Smooth muscle cell (in vitro differentiated cells): ENCODE measurements around the gene CEP41. TPM values are rescaled to one million over a fixed set of nuclear protein-coding genes. Genes with fewer than 3 reads are reported as not detected.

Source experiments
- DNase-seq: peaks from one replicate; lab custom pipeline; 2025; ENCODE audit not compliant: unreplicated experiment; lab: John Stamatoyannopoulos, UW
- H2AFZ ChIP-seq: fragments of 200-600 bp; sonication (generic); 2 replicates; pipeline ENCODE4 v1.6.0; 2016; ENCODE audit warnings: antibody characterized with exemption, low read depth, mild to moderate bottlenecking
- H3F3A ChIP-seq: fragments of 200-600 bp; sonication (generic); 2 replicates; pipeline ENCODE4 v1.6.0; 2017; ENCODE audit warnings: antibody characterized with exemption, low read depth
- H3K27ac ChIP-seq: fragments of 200-600 bp; sonication (generic); 2 replicates; pipeline ENCODE4 v1.5.1; 2016; ENCODE audit warnings: low read depth, mild to moderate bottlenecking
- H3K27me3 ChIP-seq: fragments of 200-600 bp; sonication (generic); 2 replicates; pipeline ENCODE4 v1.6.1; 2016; ENCODE audit warnings: low read depth, mild to moderate bottlenecking
- H3K36me3 ChIP-seq: fragments of 200-600 bp; sonication (generic); 2 replicates; pipeline ENCODE4 v1.5.1; 2016; ENCODE audit warnings: low read depth
- H3K4me1 ChIP-seq: fragments of 200-600 bp; sonication (generic); 2 replicates; pipeline ENCODE4 v1.5.1; 2016; ENCODE audit warnings: low read depth
- H3K4me2 ChIP-seq: fragments of 200-600 bp; sonication (generic); 2 replicates; pipeline ENCODE4 v1.6.0; 2016; ENCODE audit warnings: mild to moderate bottlenecking
- H3K4me3 ChIP-seq: fragments of 200-600 bp; sonication (generic); 2 replicates; pipeline ENCODE4 v1.5.1; 2016; ENCODE audit warnings: mild to moderate bottlenecking
- H3K79me2 ChIP-seq: fragments of 200-600 bp; sonication (generic); 2 replicates; pipeline ENCODE4 v1.6.0; 2016; ENCODE audit warnings: low read depth, mild to moderate bottlenecking
- H3K9ac ChIP-seq: fragments of 200-600 bp; sonication (generic); 2 replicates; pipeline ENCODE4 v1.6.0; 2016; ENCODE audit warnings: low read depth
- H3K9me3 ChIP-seq: fragments of 200-600 bp; sonication (generic); replicated peaks from 2 replicates; pipeline ENCODE4 v1.5.1; 2016; ENCODE audit warnings: low read depth
- H4K20me1 ChIP-seq: fragments of 200-600 bp; sonication (generic); 2 replicates; pipeline ENCODE4 v1.6.0; 2016; ENCODE audit warnings: low read depth
- WGBS: methylation state at CpG from one replicate; pipeline ENCODE4 v1.1.7; 2016; ENCODE audit warnings: low lambda C conversion rate; 5-methylcytosine and 5-hydroxymethylcytosine counted together
- polyA plus RNA-seq: library from polyadenylated mRNA; unstranded; fragments of >200 nt; fragmentation: Nextera tagmentation; extraction: Ambion mirVana; gene quantifications from 2 replicates; pipeline ENCODE4 v1.2.1, GENCODE V29; 2016
- total RNA-seq: library from RNA; depleted of rRNA; stranded (reverse); fragments of >200 nt; gene quantifications from 2 replicates; pipeline ENCODE4 v1.2.3, GENCODE V29; 2014
- TF ChIP-seq, protein P1 (sequence below): fragments of 200-600 bp; sonication (generic); IDR thresholded peaks from 2 replicates; pipeline ENCODE4 v1.5.1; 2017; ENCODE audit warnings: borderline replicate concordance, mild to moderate bottlenecking, antibody characterized with exemption; ENCODE audit not compliant: insufficient read depth, poor library complexity, severe bottlenecking

CEP41 gene
- total and polyA plus RNA-seq, 2 experiments from 2014 or later, result 18.3 to 35.1 TPM

DNA sequence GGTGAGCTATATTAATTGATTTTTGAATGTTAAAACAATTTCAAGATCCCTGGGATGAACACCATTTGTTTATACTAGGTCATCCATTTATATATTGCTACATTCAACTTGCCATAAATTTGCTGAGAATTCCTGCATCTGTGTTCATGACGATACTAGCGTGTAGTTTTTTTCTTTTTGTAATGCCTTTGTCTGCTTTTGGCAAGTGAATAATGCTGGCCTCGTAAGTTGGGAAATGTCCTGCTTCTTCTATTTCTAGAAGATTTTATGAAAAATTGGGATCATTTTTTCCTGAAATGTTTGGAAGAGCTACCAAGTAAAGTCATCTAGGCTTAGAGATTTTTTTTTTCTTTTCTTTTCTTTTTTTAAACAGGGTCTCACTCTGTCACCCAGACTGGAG is 38.2 kb upstream of the CEP41 start:
- DNase-seq, result no peak
- H2AFZ ChIP-seq, result no peak overlapping the region
- H3K4me1 ChIP-seq, result peaks cover 7% of the 10 kb centered on the region
- H3K27me3 ChIP-seq, result no peaks in the 10 kb centered on the region
- no peaks in the 10 kb centered on the region for H3K9me3 ChIP-seq
- TF ChIP-seq, protein P1, sequence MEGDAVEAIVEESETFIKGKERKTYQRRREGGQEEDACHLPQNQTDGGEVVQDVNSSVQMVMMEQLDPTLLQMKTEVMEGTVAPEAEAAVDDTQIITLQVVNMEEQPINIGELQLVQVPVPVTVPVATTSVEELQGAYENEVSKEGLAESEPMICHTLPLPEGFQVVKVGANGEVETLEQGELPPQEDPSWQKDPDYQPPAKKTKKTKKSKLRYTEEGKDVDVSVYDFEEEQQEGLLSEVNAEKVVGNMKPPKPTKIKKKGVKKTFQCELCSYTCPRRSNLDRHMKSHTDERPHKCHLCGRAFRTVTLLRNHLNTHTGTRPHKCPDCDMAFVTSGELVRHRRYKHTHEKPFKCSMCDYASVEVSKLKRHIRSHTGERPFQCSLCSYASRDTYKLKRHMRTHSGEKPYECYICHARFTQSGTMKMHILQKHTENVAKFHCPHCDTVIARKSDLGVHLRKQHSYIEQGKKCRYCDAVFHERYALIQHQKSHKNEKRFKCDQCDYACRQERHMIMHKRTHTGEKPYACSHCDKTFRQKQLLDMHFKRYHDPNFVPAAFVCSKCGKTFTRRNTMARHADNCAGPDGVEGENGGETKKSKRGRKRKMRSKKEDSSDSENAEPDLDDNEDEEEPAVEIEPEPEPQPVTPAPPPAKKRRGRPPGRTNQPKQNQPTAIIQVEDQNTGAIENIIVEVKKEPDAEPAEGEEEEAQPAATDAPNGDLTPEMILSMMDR, result no peak
- H3K9ac ChIP-seq, result no peak overlapping the region
- H3K36me3 ChIP-seq, result no peaks in the 10 kb centered on the region
- H3K79me2 ChIP-seq, result no peaks in the 10 kb centered on the region
- H3K27ac ChIP-seq, result no peak overlapping the region
- 97% methylated on average over 3 of the region's 3 CpGs for WGBS
- no peak overlapping the region for H3K4me2 ChIP-seq
- H4K20me1 ChIP-seq, result no peaks in the 10 kb centered on the region
- no peak overlapping the region for H3K4me3 ChIP-seq
- peaks cover 3% of the 10 kb centered on the region for H3F3A ChIP-seq

DNA sequence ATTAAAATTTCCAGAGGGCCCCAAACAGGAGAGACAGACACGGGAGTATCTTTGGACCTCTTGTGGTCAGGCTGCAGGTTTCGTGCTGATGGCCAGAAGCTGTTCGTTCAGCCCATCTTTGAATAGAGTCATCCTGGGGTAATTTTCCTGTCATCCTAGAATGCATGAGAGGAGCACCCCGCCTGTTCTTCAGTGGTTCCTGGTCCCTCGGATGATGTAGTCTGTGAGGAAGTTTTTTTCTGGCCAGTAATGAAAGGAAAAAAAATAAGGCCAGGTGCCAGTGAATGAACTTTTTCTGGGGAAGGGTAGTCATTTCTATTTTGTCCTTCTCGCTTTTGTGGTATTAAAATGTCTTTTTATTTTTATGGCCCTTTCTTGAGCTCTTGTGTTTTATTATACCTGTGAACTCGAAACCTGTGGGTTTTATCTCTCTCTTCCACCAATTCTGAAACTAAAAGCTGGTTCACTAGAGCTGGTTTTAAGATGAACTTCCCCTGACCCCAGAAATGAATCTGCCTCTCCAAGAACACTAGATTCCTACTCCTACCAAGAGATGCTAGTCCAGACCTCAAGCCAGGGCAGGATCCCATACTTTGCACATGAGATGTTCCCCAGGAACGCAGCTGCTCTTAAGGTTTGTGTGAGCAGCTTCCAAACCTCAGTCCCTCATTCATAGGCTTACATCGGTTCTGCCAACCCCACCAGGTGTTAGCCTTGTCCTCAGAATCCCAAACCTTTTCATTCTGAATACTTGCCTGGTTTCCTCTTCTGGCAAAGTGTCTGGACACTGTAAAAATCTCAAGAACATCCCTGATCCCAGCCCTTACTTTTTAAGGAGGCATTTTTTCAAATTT is 35.7 kb upstream of the CEP41 start:
- Histone ChIP-seq H3K27ac (no peak overlapping the region), H3K9ac (no peak overlapping the region), H4K20me1 (no peaks in the 10 kb centered on the region), H3K4me1 (peaks cover 7% of the 10 kb centered on the region), H3K4me2 (no peak overlapping the region), H3F3A (no peaks in the 10 kb centered on the region), H2AFZ (no peak overlapping the region), H3K79me2 (no peaks in the 10 kb centered on the region), H3K27me3 (no peaks in the 10 kb centered on the region), H3K9me3 (no peaks in the 10 kb centered on the region), H3K36me3 (no peaks in the 10 kb centered on the region), H3K4me3 (no peak overlapping the region)
- 74% methylated on average over 9 of the region's 9 CpGs for WGBS
- TF ChIP-seq, protein P1, result no peak
- no peak for DNase-seq

DNA sequence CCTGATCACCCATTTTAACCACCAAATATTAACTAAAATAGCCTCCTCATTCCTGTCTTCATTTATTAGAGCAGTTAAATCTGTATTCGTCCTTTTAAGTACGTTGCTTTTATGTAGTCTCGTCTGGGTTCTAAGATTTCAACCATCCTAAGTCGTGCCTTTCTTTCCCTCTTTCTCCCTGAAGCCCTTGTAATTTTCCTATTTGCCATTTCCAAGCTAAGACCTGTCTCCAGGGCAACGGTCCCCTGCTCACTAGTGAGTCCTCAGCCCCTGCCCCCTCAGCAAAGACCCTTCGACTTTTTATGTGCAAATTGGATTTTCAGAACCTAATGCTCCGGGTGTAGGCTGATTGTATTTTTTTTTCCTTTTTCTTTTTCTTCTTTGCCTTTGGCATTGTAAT is 35.0 kb upstream of the CEP41 start:
- TF ChIP-seq, protein P1, result no peak
- no peak overlapping the region for H3K4me3 ChIP-seq
- H3K4me2 ChIP-seq, result no peak overlapping the region
- H3F3A ChIP-seq, result no peaks in the 10 kb centered on the region
- no peaks in the 10 kb centered on the region for H3K9me3 ChIP-seq
- no peak overlapping the region for H3K9ac ChIP-seq
- H3K27ac ChIP-seq, result no peak overlapping the region
- H3K27me3 ChIP-seq, result no peaks in the 10 kb centered on the region
- DNase-seq, result no peak
- H3K36me3 ChIP-seq, result no peaks in the 10 kb centered on the region
- H2AFZ ChIP-seq, result no peak overlapping the region
- 76% methylated on average over 7 of the region's 7 CpGs for WGBS
- H3K4me1 ChIP-seq, result peaks cover 7% of the 10 kb centered on the region
- no peaks in the 10 kb centered on the region for H3K79me2 ChIP-seq
- no peaks in the 10 kb centered on the region for H4K20me1 ChIP-seq

DNA sequence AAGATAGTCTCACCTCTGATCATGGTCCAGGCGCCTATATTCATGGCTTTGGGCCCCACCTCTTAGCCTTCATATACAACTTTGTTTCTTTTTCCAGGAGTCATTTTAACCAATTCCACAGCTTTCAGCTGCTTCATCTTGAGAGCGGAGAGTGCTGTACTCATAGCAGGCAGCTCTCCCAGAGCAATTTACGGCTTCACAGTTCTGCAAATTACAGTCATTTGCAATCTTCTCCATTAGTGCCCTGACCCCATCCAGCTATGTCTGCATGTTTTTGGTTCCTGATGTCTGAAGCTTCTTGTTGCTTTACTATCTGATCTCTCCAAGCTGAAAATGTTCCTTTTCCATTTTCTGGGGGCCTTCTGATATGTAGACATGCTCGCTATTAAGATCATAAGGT is 33.1 kb upstream of the CEP41 start:
- H3K9ac ChIP-seq, result no peak overlapping the region
- no peaks in the 10 kb centered on the region for H3K27me3 ChIP-seq
- no peak overlapping the region for H3K27ac ChIP-seq
- no peaks in the 10 kb centered on the region for H3K9me3 ChIP-seq
- no peaks in the 10 kb centered on the region for H3K36me3 ChIP-seq
- no peaks in the 10 kb centered on the region for H4K20me1 ChIP-seq
- no peak overlapping the region for H3K4me3 ChIP-seq
- WGBS, result 57% methylated on average over 4 of the region's 4 CpGs
- H2AFZ ChIP-seq, result no peak overlapping the region
- no peak for DNase-seq
- TF ChIP-seq, protein P1, result no peak
- H3F3A ChIP-seq, result no peaks in the 10 kb centered on the region
- no peaks in the 10 kb centered on the region for H3K79me2 ChIP-seq
- peaks cover 7% of the 10 kb centered on the region for H3K4me1 ChIP-seq
- no peak overlapping the region for H3K4me2 ChIP-seq
